Renal cortex interstitium (tissue), 15 donors: Measurements from ENCODE around the gene AHSA1. TPM values are rescaled to one million over a fixed set of nuclear protein-coding genes. Genes with fewer than 3 reads are reported as not detected.
A peak's percentile ranks its signal among the peaks of the same experiment; 100 is the strongest.
"Not testable (repeated sequence)": the region's sequence is repeated elsewhere in the genome, so short reads cannot be mapped to it uniquely, and the experiment has no call there.

Experiments
- DNase-seq, 11 donors: peaks; one replicate each; pipeline ENCODE4 v3.0.0-alpha.2; 2013; ENCODE audit warnings: low read depth in 9 of 11, low spot score in 4 of 11; ENCODE audit errors: extremely low read depth in 1 of 11
- long read RNA-seq, 16 experiments: transcript quantifications; one replicate each; lab custom pipeline, GENCODE V29; 2026
- polyA plus RNA-seq, 3 donors: library from polyadenylated mRNA; unstranded; fragments of 120-200 nt; gene quantifications; one replicate each; pipeline ENCODE4 v1.2.1, GENCODE V29; 2013; ENCODE audit not compliant: insufficient read length in 3 of 3

Gene AHSA1
- 100 to 1,000 TPM; 162 to 217 (median 215) TPM for polyA plus RNA-seq
- long read RNA-seq, donor 1, transcript AHSA1-201 (9 exons, 1,402 nt): major isoform, 19 of 23 reads
- long read RNA-seq, donor 1, partial matches to known transcripts: 0 of 23 reads
- long read RNA-seq, donor 1, other reads (novel, unspliced or antisense): 0 of 23 reads
- long read RNA-seq, donor 2, transcript AHSA1-201 (9 exons, 1,402 nt): major isoform, 22 of 26 reads
- long read RNA-seq, donor 2, partial matches to known transcripts: 0 of 26 reads
- long read RNA-seq, donor 2, other reads (novel, unspliced or antisense): 0 of 26 reads
- long read RNA-seq, donor 3, transcript AHSA1-207 (5 exons, 561 nt): minor isoform, 6 of 51 reads
- long read RNA-seq, donor 3, transcript AHSA1-201 (9 exons, 1,402 nt): major isoform, 38 of 51 reads
- long read RNA-seq, donor 3, partial matches to known transcripts: 0 of 51 reads
- long read RNA-seq, donor 3, other reads (novel, unspliced or antisense): 0 of 51 reads
- long read RNA-seq, donor 4, transcript AHSA1-201 (9 exons, 1,402 nt): major isoform, 25 of 34 reads
- long read RNA-seq, donor 4, transcript AHSA1-208 (2 exons, 832 nt): minor isoform, 6 of 34 reads
- long read RNA-seq, donor 4, partial matches to known transcripts: 0 of 34 reads
- long read RNA-seq, donor 4, other reads (novel, unspliced or antisense): 0 of 34 reads
- long read RNA-seq, donor 5: 0 reads
- long read RNA-seq, donor 6, transcript AHSA1-201 (9 exons, 1,402 nt): major isoform, 24 of 54 reads
- long read RNA-seq, donor 6, partial matches to known transcripts: 19 of 54 reads
- long read RNA-seq, donor 6, other reads (novel, unspliced or antisense): 0 of 54 reads
- long read RNA-seq, donor 7, transcript AHSA1-201 (9 exons, 1,402 nt): major isoform, 33 of 40 reads
- long read RNA-seq, donor 7, partial matches to known transcripts: 0 of 40 reads
- long read RNA-seq, donor 7, other reads (novel, unspliced or antisense): 0 of 40 reads
- long read RNA-seq, donor 8: 0 reads
- long read RNA-seq, donor 9, transcript AHSA1-201 (9 exons, 1,402 nt): major isoform, 21 of 28 reads
- long read RNA-seq, donor 9, transcript AHSA1-207 (5 exons, 561 nt): minor isoform, 5 of 28 reads
- long read RNA-seq, donor 9, partial matches to known transcripts: 0 of 28 reads
- long read RNA-seq, donor 9, other reads (novel, unspliced or antisense): 0 of 28 reads
- long read RNA-seq, donor 10, transcript AHSA1-201 (9 exons, 1,402 nt): major isoform, 38 of 48 reads
- long read RNA-seq, donor 10, partial matches to known transcripts: 0 of 48 reads
- long read RNA-seq, donor 10, other reads (novel, unspliced or antisense): 0 of 48 reads
- long read RNA-seq, donor 11, transcript AHSA1-201 (9 exons, 1,402 nt): major isoform, 20 of 25 reads
- long read RNA-seq, donor 11, partial matches to known transcripts: 0 of 25 reads
- long read RNA-seq, donor 11, other reads (novel, unspliced or antisense): 0 of 25 reads
- long read RNA-seq, donor 12, transcript AHSA1-201 (9 exons, 1,402 nt): major isoform, 17 of 29 reads
- long read RNA-seq, donor 12, partial matches to known transcripts: 9 of 29 reads
- long read RNA-seq, donor 12, other reads (novel, unspliced or antisense): 0 of 29 reads
- long read RNA-seq, donor 13: 0 reads
- long read RNA-seq, donor 14, transcript AHSA1-201 (9 exons, 1,402 nt): major isoform, 31 of 35 reads
- long read RNA-seq, donor 14, partial matches to known transcripts: 0 of 35 reads
- long read RNA-seq, donor 14, other reads (novel, unspliced or antisense): 0 of 35 reads
- long read RNA-seq, donor 15, transcript AHSA1-201 (9 exons, 1,402 nt): major isoform, 16 of 29 reads
- long read RNA-seq, donor 15, partial matches to known transcripts: 8 of 29 reads
- long read RNA-seq, donor 15, other reads (novel, unspliced or antisense): 0 of 29 reads
- long read RNA-seq, donor 16, transcript AHSA1-201 (9 exons, 1,402 nt): major isoform, 96 of 122 reads
- long read RNA-seq, donor 16, transcript AHSA1-208 (2 exons, 832 nt): minor isoform, 7 of 122 reads
- long read RNA-seq, donor 16, transcript AHSA1-202 (9 exons, 1,173 nt): minor isoform, 6 of 122 reads
- long read RNA-seq, donor 16, transcript AHSA1-207 (5 exons, 561 nt): minor isoform, 7 of 122 reads
- long read RNA-seq, donor 16, partial matches to known transcripts: 0 of 122 reads
- long read RNA-seq, donor 16, other reads (novel, unspliced or antisense): 0 of 122 reads

- DNase-seq: peak; percentile 93 to 99 (median 98)
These were observed at the start of gene AHSA1, which contains the start of gene VIPAS39 for GRCh38 chr14:77457522-77458248. TSS of gene AHSA1 (plus strand) at chr14:77458093. CDS start at chr14:77458190, 97 bp downstream. TSS of gene VIPAS39 (minus strand) at chr14:77457601. CDS start at chr14:77454102, 3,499 bp downstream.

GRCh38 chr14:77409131-77409533 is 48.8 kb upstream of the AHSA1 start:
- no peak for DNase-seq

GRCh38 chr14:77415403-77416030 is 42.4 kb upstream of the AHSA1 start:
- DNase-seq: not testable (repeated sequence)

GRCh38 chr14:77416098-77416497 is 41.8 kb upstream of the AHSA1 start:
- DNase-seq: not testable (repeated sequence)

GRCh38 chr14:77416836-77417235 is 41.1 kb upstream of the AHSA1 start:
- no peak for DNase-seq

GRCh38 chr14:77421201-77421600 is 36.7 kb upstream of the AHSA1 start:
- no peak for DNase-seq

GRCh38 chr14:77423423-77423822 is 34.5 kb upstream of the AHSA1 start, which contains the start of gene NOXRED1:
TSS of gene NOXRED1 (minus strand) at chr14:77423523. CDS start at chr14:77422889, 634 bp downstream.
- DNase-seq: no peak

GRCh38 chr14:77424862-77425261 is 33.0 kb upstream of the AHSA1 start:
- DNase-seq: no peak

GRCh38 chr14:77426396-77426795 is 31.5 kb upstream of the AHSA1 start:
- DNase-seq: no peak

- DNase-seq: no peak
These were observed 21.9 kb upstream of the AHSA1 start for GRCh38 chr14:77436042-77436441.

- DNase-seq: no peak
These were observed 19.3 kb upstream of the AHSA1 start for GRCh38 chr14:77438596-77438995.

- no peak for DNase-seq
These were observed 18.0 kb upstream of the AHSA1 start for GRCh38 chr14:77439861-77440260.

- DNase-seq: no peak
These were observed 15.7 kb upstream of the AHSA1 start for GRCh38 chr14:77442196-77442595.

GRCh38 chr14:77455966-77456640 is 1.8 kb upstream of the AHSA1 start:
- no peak for DNase-seq

GRCh38 chr14:77457115-77457521 is 775 bp upstream of the AHSA1 start:
- DNase-seq: no peak
